Measurements from ENCODE around the gene PTCD2. TPM values are rescaled to one million over a fixed set of nuclear protein-coding genes. Genes with fewer than 3 reads are reported as not detected.

Gene PTCD2
- total RNA-seq, 2 experiments from 2014 or later = 7.8 to 8.1 TPM

GRCh38 chr5:72328172-72328571, 8.0 kb downstream of the PTCD2 start:
- Mint-ChIP-seq H3K36me3 (ENCODE audit: low read depth) (peaks cover 53% of the 10 kb centered on the region), H3K27ac (no peak overlapping the region), H3K9me3 (no peaks in the 10 kb centered on the region), H3K4me1 (peaks cover 11% of the 10 kb centered on the region), H3K4me3 (no peak overlapping the region), H3K27me3 (no peaks in the 10 kb centered on the region)
- ChIA-PET CTCF (interaction anchor here (0.7 kb wide), 1 partner anchor 11 kb away, joined by 4 read pairs; no protein-coding TSS in a partner anchor), POLR2A (no interaction called here)
- no peak for DNase-seq

DNA sequence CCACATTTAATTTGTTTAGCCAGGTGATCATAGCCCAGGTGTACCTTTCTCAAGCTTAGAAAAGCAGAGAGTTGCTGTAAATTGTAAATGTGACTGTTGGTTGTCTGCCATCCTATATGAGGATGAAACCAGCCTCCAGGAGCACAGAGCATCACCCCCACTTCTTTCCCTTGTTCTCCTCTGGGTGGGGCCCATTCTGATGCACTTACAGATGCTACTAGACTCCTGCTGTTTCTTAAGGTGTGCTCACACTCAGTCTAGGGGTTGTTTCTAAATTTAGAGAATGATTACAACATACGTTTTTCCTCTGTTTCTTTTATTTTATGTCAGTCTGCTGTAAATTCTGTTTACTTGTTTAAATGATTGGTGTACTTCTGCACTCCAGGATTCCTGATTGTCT, 10.5 kb downstream of the PTCD2 start:
- Mint-ChIP-seq H3K36me3 (ENCODE audit: low read depth) (peaks cover 42% of the 10 kb centered on the region), H3K4me3 (no peak overlapping the region), H3K9me3 (no peaks in the 10 kb centered on the region), H3K27me3 (no peaks in the 10 kb centered on the region), H3K27ac (no peak overlapping the region), H3K4me1 (no peaks in the 10 kb centered on the region)
- POLR2A ChIA-PET = no interaction called here
- DNase-seq = no peak
- CTCF ChIA-PET = no interaction called here

DNA sequence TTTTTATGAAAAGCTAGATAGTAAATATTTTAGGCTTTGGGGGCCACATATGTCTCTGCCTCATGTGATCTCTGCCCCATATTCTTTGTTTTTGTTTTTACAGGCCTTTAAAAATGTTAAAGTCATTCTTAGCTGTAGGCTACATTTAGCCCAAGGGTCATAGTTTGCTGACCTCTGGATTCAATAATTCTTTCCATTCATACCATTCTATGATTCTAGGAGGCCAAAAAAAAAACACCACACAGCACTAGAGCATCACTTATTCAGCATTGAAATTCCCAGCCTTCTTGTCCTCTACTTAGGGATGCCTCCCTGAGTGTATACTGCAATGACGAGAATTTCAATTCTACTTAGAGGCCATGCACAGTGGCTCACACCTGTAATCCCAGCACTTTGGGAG, 17.0 kb downstream of the PTCD2 start:
- no peaks in the 10 kb centered on the region for H3K9me3 Mint-ChIP-seq
- no peaks in the 10 kb centered on the region for H3K27me3 Mint-ChIP-seq
- peaks cover 17% of the 10 kb centered on the region for H3K36me3 Mint-ChIP-seq (ENCODE audit: low read depth)
- POLR2A ChIA-PET = no interaction called here
- no peak overlapping the region for H3K4me3 Mint-ChIP-seq
- H3K4me1 Mint-ChIP-seq = no peaks in the 10 kb centered on the region
- no peak for DNase-seq
- no peak overlapping the region for H3K27ac Mint-ChIP-seq
- CTCF ChIA-PET = interaction anchor here (0.8 to 1.3 kb wide), 3 partner anchors 16 to 27 kb away, joined by 3 to 4 read pairs (median 3); partner anchors contain the start of genes MRPS27 and PTCD2

DNA sequence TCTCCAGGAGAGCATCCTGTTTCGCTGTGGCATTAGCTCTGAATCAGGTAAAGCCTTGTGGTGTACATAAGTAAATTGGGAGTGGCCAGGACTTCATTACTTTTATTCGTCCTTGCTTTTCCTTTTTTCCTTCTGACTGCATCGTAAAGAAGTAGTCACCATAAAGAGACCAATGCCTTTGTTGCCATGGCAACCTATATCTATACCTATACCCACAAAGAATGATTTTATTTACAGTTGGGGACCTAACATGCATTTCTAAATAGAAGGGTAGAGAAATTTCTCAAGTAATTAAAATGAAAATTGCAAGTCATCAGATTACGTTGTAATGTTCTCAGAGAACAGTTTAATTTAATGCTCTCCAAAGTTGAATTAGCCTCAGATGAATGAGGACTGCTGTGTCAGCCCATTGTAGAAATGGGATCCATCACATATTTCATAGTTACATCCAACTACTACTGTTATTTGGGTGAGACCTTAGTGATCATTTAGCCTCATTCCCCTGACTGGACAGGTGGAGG, 18.6 kb downstream of the PTCD2 start:
- H3K4me1 Mint-ChIP-seq = no peaks in the 10 kb centered on the region
- POLR2A ChIA-PET = no interaction called here
- no peak for DNase-seq
- H3K4me3 Mint-ChIP-seq = no peak overlapping the region
- no peaks in the 10 kb centered on the region for H3K27me3 Mint-ChIP-seq
- CTCF ChIA-PET = interaction anchor here (0.6 kb wide), 1 partner anchor 11 kb away, joined by 4 read pairs; no protein-coding TSS in a partner anchor
- H3K27ac Mint-ChIP-seq = no peak overlapping the region
- H3K36me3 Mint-ChIP-seq (ENCODE audit: low read depth) = peaks cover 24% of the 10 kb centered on the region
- no peaks in the 10 kb centered on the region for H3K9me3 Mint-ChIP-seq

GRCh38 chr5:72346398-72346797, 26.2 kb downstream of the PTCD2 start:
- H3K4me3 Mint-ChIP-seq = no peak overlapping the region
- CTCF ChIA-PET = no interaction called here
- H3K27me3 Mint-ChIP-seq = no peaks in the 10 kb centered on the region
- peaks cover 14% of the 10 kb centered on the region for H3K4me1 Mint-ChIP-seq
- POLR2A ChIA-PET = no interaction called here
- H3K9me3 Mint-ChIP-seq = no peaks in the 10 kb centered on the region
- peaks cover 32% of the 10 kb centered on the region for H3K36me3 Mint-ChIP-seq (ENCODE audit: low read depth)
- no peak for DNase-seq
- no peak overlapping the region for H3K27ac Mint-ChIP-seq

DNA sequence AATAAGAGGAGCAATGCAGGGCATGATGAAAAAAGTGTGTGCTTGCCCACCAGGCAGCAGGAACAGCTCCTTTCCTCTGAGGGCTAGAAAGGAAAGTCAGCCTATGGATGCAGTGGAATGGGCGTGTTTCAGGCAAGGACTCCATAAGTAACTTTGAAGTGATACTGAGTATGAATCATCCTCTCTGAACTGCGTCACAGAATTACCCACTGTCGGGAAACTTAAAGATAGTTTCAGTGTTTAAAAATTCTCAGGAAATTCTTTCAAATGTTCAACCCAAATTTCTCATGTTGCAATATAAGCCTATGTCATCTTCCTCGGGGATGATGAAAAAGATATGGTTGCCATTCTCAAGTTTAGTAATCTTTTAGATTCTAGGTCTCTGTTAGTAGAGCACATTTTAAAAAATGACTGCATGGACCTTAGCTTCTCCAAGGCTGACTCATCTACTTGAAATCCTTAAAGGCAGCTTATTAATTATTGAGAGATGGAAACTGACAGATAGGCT, 27.7 kb downstream of the PTCD2 start:
- H3K27me3 Mint-ChIP-seq = no peaks in the 10 kb centered on the region
- no peak for DNase-seq
- H3K36me3 Mint-ChIP-seq (ENCODE audit: low read depth) = peaks cover 28% of the 10 kb centered on the region
- H3K4me3 Mint-ChIP-seq = no peak overlapping the region
- no peaks in the 10 kb centered on the region for H3K9me3 Mint-ChIP-seq
- peaks cover 14% of the 10 kb centered on the region for H3K4me1 Mint-ChIP-seq
- POLR2A ChIA-PET = no interaction called here
- no peak overlapping the region for H3K27ac Mint-ChIP-seq
- CTCF ChIA-PET = interaction anchor here (0.6 kb wide), 1 partner anchor 110 kb away, joined by 3 read pairs; no protein-coding TSS in a partner anchor

GRCh38 chr5:72351376-72351775, 31.2 kb downstream of the PTCD2 start:
- CTCF ChIA-PET = no interaction called here
- no peaks in the 10 kb centered on the region for H3K27me3 Mint-ChIP-seq
- no peak for DNase-seq
- H3K36me3 Mint-ChIP-seq (ENCODE audit: low read depth) = peaks cover 14% of the 10 kb centered on the region
- H3K4me3 Mint-ChIP-seq = no peak overlapping the region
- peaks cover 14% of the 10 kb centered on the region for H3K4me1 Mint-ChIP-seq
- POLR2A ChIA-PET = no interaction called here
- no peaks in the 10 kb centered on the region for H3K9me3 Mint-ChIP-seq
- no peak overlapping the region for H3K27ac Mint-ChIP-seq

DNA sequence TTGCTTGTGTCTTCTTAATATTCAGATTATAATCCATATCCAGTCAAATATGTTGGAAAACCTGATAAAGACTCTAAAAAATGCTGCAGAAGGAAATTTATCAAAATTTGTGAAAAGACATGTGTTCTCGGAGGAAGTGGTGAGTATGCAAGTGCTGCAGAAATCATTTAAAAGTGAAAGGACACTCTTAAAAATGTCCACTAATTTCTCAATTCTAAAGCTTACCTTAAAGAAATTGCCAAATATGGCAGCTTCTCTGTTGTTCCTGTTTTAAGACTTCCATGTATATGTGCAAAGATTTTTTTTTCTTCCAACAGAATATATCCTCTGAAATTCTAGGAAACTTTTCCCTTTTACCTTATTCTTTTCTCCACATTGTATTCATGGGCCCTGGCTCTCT, 32.4 kb downstream of the PTCD2 start:
- Mint-ChIP-seq H3K36me3 (ENCODE audit: low read depth) (peaks cover 11% of the 10 kb centered on the region), H3K4me3 (no peak overlapping the region), H3K27ac (no peak overlapping the region), H3K9me3 (no peaks in the 10 kb centered on the region), H3K4me1 (peaks cover 13% of the 10 kb centered on the region), H3K27me3 (no peaks in the 10 kb centered on the region)
- CTCF ChIA-PET = no interaction called here
- POLR2A ChIA-PET = no interaction called here
- no peak for DNase-seq

DNA sequence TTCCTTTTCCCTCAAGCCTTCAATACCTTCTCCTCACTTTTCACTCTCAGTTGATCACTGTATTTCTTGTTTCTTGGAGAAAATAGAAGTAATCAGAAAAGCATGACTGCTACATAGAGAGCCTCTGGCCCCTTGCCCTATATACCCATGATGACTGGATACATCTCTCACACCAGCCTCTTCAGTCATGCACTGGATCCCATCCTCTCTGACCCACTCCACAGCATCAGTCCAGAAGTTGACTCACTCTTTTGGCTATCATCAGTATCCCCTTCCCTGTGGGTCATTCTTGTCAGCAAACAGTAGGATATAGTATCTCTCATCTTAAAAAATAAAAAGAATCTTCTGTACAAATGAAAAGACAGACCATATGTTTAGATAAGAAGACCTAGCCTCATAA, 32.9 kb downstream of the PTCD2 start:
- POLR2A ChIA-PET = no interaction called here
- Mint-ChIP-seq H3K27me3 (no peaks in the 10 kb centered on the region), H3K4me3 (no peak overlapping the region), H3K36me3 (ENCODE audit: low read depth) (peaks cover 12% of the 10 kb centered on the region), H3K27ac (no peak overlapping the region), H3K9me3 (no peaks in the 10 kb centered on the region), H3K4me1 (peaks cover 9% of the 10 kb centered on the region)
- no peak for DNase-seq
- CTCF ChIA-PET = no interaction called here

GRCh38 chr5:72355706-72356299, 35.6 kb downstream of the PTCD2 start:
- Mint-ChIP-seq H3K4me3 (no peak overlapping the region), H3K27me3 (no peaks in the 10 kb centered on the region), H3K27ac (no peak overlapping the region), H3K9me3 (no peaks in the 10 kb centered on the region), H3K36me3 (ENCODE audit: low read depth) (peaks cover 23% of the 10 kb centered on the region), H3K4me1 (no peaks in the 10 kb centered on the region)
- no peak for DNase-seq
- ChIA-PET CTCF (no interaction called here), POLR2A (no interaction called here)

- CTCF ChIA-PET = no interaction called here
- Mint-ChIP-seq H3K4me3 (no peak overlapping the region), H3K4me1 (no peaks in the 10 kb centered on the region), H3K36me3 (ENCODE audit: low read depth) (peaks cover 29% of the 10 kb centered on the region), H3K27me3 (no peaks in the 10 kb centered on the region), H3K27ac (no peak overlapping the region), H3K9me3 (no peaks in the 10 kb centered on the region)
- DNase-seq = no peak
- POLR2A ChIA-PET = no interaction called here
Observed at GRCh38 chr5:72356361-72356760, 36.2 kb downstream of the PTCD2 start.

- Mint-ChIP-seq H3K4me3 (no peak overlapping the region), H3K9me3 (no peaks in the 10 kb centered on the region), H3K27me3 (no peaks in the 10 kb centered on the region), H3K4me1 (peaks cover under 1% of the 10 kb centered on the region), H3K27ac (no peak overlapping the region), H3K36me3 (ENCODE audit: low read depth) (peaks cover 40% of the 10 kb centered on the region)
- DNase-seq = no peak
- ChIA-PET POLR2A (no interaction called here), CTCF (no interaction called here)
Observed at GRCh38 chr5:72358925-72359324, 38.8 kb downstream of the PTCD2 start.

DNA sequence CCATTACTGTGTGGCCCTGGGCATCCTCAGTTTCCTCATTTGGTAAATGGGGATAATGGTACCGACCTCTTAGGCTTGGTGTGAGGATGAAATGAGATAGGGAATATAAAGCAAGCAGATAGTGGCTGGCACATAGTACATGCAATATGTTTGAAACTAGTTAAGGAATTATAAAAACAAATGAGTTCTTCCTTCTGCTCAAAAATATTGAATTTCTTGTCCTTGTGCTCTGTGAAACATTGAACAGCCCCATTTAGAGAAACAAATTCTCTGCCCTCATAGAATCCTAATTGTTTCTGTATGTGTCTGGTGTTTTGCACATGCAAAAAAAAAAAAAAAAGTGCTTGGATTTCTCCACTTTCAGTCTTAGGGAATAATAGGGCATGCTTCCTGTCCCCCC, 39.7 kb downstream of the PTCD2 start:
- Mint-ChIP-seq H3K9me3 (no peaks in the 10 kb centered on the region), H3K36me3 (ENCODE audit: low read depth) (peaks cover 40% of the 10 kb centered on the region)
- POLR2A ChIA-PET = no interaction called here

More for the DNA sequence above, 39.7 kb downstream of the PTCD2 start:
- H3K27me3 Mint-ChIP-seq = no peaks in the 10 kb centered on the region
- no peak overlapping the region for H3K27ac Mint-ChIP-seq
- CTCF ChIA-PET = interaction anchor here (0.6 kb wide), 1 partner anchor 22 kb away, joined by 4 read pairs; no protein-coding TSS in a partner anchor
- H3K4me1 Mint-ChIP-seq = peaks cover 1% of the 10 kb centered on the region
- DNase-seq = no peak
- no peak overlapping the region for H3K4me3 Mint-ChIP-seq
